ENCODE measurements around the gene MTMR3. TPM values are rescaled to one million over a fixed set of nuclear protein-coding genes. Genes with fewer than 3 reads are reported as not detected.
A peak's percentile ranks its signal among the peaks of the same experiment; 100 is the strongest.

MTMR3 gene
- total RNA-seq, 6 experiments from 2014 or later: 14.5 to 19.2 (median 18.2) TPM

- Histone ChIP-seq H3K9me3 (no peaks in the 10 kb centered on the region), H3K4me3 (peak within 1 kb of the TSS; percentile 73 to 96 (median 95)), H3K27ac (peak within 1 kb of the TSS; percentile 66 to 83 (median 66)), H3K36me3 (peaks cover 0 to 5% (median 0%) of the 10 kb centered on the region in 4 donors), H3K27me3 (no peaks in the 10 kb centered on the region), H3K4me1 (peaks cover 0 to 14% (median 4%) of the 10 kb centered on the region in 4 donors)
- peak in 1 of 4 donors; percentile 22 for TF ChIP-seq CTCF (IDR thresholded peaks at IDR 0.05)
- peak; percentile 80 for TF ChIP-seq POLR2A (IDR thresholded peaks at IDR 0.05)
- ATAC-seq (peak; percentile 99 to 100 (median 100)), DNase-seq (peak; percentile 100)
- intact Hi-C loops (cut with DNase I): no loop called here
- WGBS (ENCODE audit: insufficient coverage, low coverage, low lambda C conversion rate, missing lambda C conversion rate): 0% methylated on average over 40 of the region's 54 CpGs
Observed at GRCh38 chr22:29837741-29838598, 45.0 kb upstream of the MTMR3 start, which contains the start of gene ASCC2. Gene ASCC2, minus strand, starts transcription at chr22:29838274. Its CDS starts 5,949 bp downstream, at chr22:29832325.

GRCh38 chr22:29838599-29838956, 44.4 kb upstream of the MTMR3 start:
- no peak for TF ChIP-seq CTCF (IDR thresholded peaks at IDR 0.05)
- no peak for TF ChIP-seq POLR2A (IDR thresholded peaks at IDR 0.05)
- peak overlapping the region; percentile 59 to 66 (median 66) for H3K27ac ChIP-seq
- ATAC-seq (no peak), DNase-seq (no peak)
- no peaks in the 10 kb centered on the region for H3K36me3 ChIP-seq
- WGBS (ENCODE audit: insufficient coverage, low coverage, low lambda C conversion rate, missing lambda C conversion rate): 26% methylated on average over 5 of the region's 5 CpGs
- peak overlapping the region; percentile 73 to 96 (median 95) for H3K4me3 ChIP-seq
- H3K27me3 ChIP-seq: no peaks in the 10 kb centered on the region
- H3K9me3 ChIP-seq: no peaks in the 10 kb centered on the region
- H3K4me1 ChIP-seq: peaks cover 0 to 14% (median 4%) of the 10 kb centered on the region in 4 donors
- intact Hi-C loops (cut with DNase I): no loop called here

GRCh38 chr22:29839039-29839438, 43.9 kb upstream of the MTMR3 start:
- peak overlapping the region in 2 of 3 donors; percentile 59 to 66 for H3K27ac ChIP-seq
- DNase-seq: no peak
- H3K4me1 ChIP-seq: peaks cover 0 to 14% (median 4%) of the 10 kb centered on the region in 4 donors
- no peak for ATAC-seq
- 36% methylated on average over 1 of the region's 1 CpG for WGBS (ENCODE audit: insufficient coverage, low coverage, low lambda C conversion rate, missing lambda C conversion rate)
- H3K4me3 ChIP-seq: no peak overlapping the region
- H3K36me3 ChIP-seq: no peaks in the 10 kb centered on the region
- intact Hi-C loops (cut with DNase I): no loop called here
- H3K27me3 ChIP-seq: no peaks in the 10 kb centered on the region
- H3K9me3 ChIP-seq: no peaks in the 10 kb centered on the region
- TF ChIP-seq POLR2A (IDR thresholded peaks at IDR 0.05) (no peak), CTCF (IDR thresholded peaks at IDR 0.05) (no peak)

- Histone ChIP-seq H3K27me3 (no peaks in the 10 kb centered on the region), H3K36me3 (no peaks in the 10 kb centered on the region), H3K9me3 (no peaks in the 10 kb centered on the region), H3K4me3 (no peak overlapping the region), H3K4me1 (peaks cover 0 to 14% (median 4%) of the 10 kb centered on the region in 4 donors), H3K27ac (no peak overlapping the region)
- TF ChIP-seq POLR2A (IDR thresholded peaks at IDR 0.05) (no peak), CTCF (IDR thresholded peaks at IDR 0.05) (no peak)
- intact Hi-C loops (cut with DNase I): no loop called here
- ATAC-seq: no peak
- DNase-seq: no peak
Observed at GRCh38 chr22:29840498-29840897, 42.5 kb upstream of the MTMR3 start.

Data from right lobe of liver (tissue), 6 donors.